OCI-LY7 (cell line): ENCODE data around the gene COL4A1. TPM values are rescaled to one million over a fixed set of nuclear protein-coding genes. Genes with fewer than 3 reads are reported as not detected.

ENCODE experiments used
- BruUV-seq: library from RNA; stranded (reverse); fragments of 400-500 nt; replicated peaks from 2 replicates; lab custom pipeline; 2021; lab: Mats Ljungman, UMichigan
- CTCF ChIA-PET: fragments of 300-600 bp; sonication (Branson Sonifier 250); formaldehyde crosslinking; loops from one replicate; lab custom pipeline; 2022; ENCODE audit warnings: antibody characterized with exemption; ENCODE audit not compliant: unreplicated experiment; lab: Charles Lee
- POLR2A ChIA-PET: fragments of 300-600 bp; sonication (Branson Sonifier 250); formaldehyde crosslinking; loops from one replicate; lab custom pipeline; 2022; ENCODE audit warnings: antibody characterized with exemption; lab: Charles Lee
- DNase-seq: peaks from one replicate; pipeline ENCODE4 v3.0.0-alpha.2; 2015; ENCODE audit warnings: low spot score
- H2AFZ ChIP-seq: fragments of 200-600 bp; sonication (generic), shearing (Covaris generic); 2 replicates; pipeline ENCODE4 v1.6.1; 2014; ENCODE audit warnings: mild to moderate bottlenecking, antibody characterized with exemption, low read length, moderate library complexity
- H3K27ac ChIP-seq: fragments of 200-600 bp; sonication (generic); 2 replicates; pipeline ENCODE4 v1.5.1; 2014; ENCODE audit warnings: mixed run types, low read depth, mild to moderate bottlenecking, moderate library complexity, low read length, inconsistent platforms; ENCODE audit not compliant: poor library complexity, severe bottlenecking
- H3K36me3 ChIP-seq: fragments of 200-600 bp; sonication (generic); 2 replicates; pipeline ENCODE4 v1.6.1; 2014; ENCODE audit warnings: mild to moderate bottlenecking, antibody characterized with exemption, low read length, moderate library complexity, mixed read lengths; ENCODE audit not compliant: insufficient read depth
- H3K4me1 ChIP-seq: fragments of 200-600 bp; sonication (generic); 2 replicates; pipeline ENCODE4 v1.5.1; 2014; ENCODE audit warnings: mild to moderate bottlenecking, low read length; ENCODE audit not compliant: insufficient read depth, poor library complexity, severe bottlenecking
- H3K4me2 ChIP-seq: fragments of 200-600 bp; sonication (generic); 2 replicates; pipeline ENCODE4 v1.6.1; 2014; ENCODE audit warnings: mild to moderate bottlenecking, low read length
- H3K4me3 ChIP-seq: fragments of 200-600 bp; sonication (generic); 2 replicates; pipeline ENCODE4 v1.5.1; 2014; ENCODE audit warnings: mild to moderate bottlenecking, low read depth, low read length; ENCODE audit not compliant: poor library complexity, severe bottlenecking
- H3K79me2 ChIP-seq: fragments of 200-600 bp; sonication (generic); 2 replicates; pipeline ENCODE4 v1.6.1; 2016; ENCODE audit warnings: low read depth, mild to moderate bottlenecking, low read length, moderate library complexity, mixed read lengths; ENCODE audit not compliant: insufficient read depth
- H3K9me2 ChIP-seq: fragments of 200-600 bp; sonication (generic); 2 replicates; pipeline ENCODE4 v1.6.1; 2016; ENCODE audit warnings: mild to moderate bottlenecking, low read length, mixed read lengths; ENCODE audit not compliant: insufficient read depth
- H3K9me3 ChIP-seq: fragments of 200-600 bp; sonication (generic); 2 replicates; pipeline ENCODE4 v1.6.1; 2014; ENCODE audit warnings: mild to moderate bottlenecking, mixed run types, low read length, mixed read lengths
- H4K20me1 ChIP-seq: fragments of 200-600 bp; sonication (generic); 2 replicates; pipeline ENCODE4 v1.6.1; 2014; ENCODE audit warnings: mild to moderate bottlenecking, antibody characterized with exemption, low read length, moderate library complexity, mixed read lengths; ENCODE audit not compliant: insufficient read depth
- EZH2phosphoT487 ChIP-seq: fragments of 200-600 bp; sonication (generic); IDR thresholded peaks from 2 replicates; pipeline ENCODE4 v1.6.1; 2018; ENCODE audit warnings: low read depth, borderline replicate concordance, mild to moderate bottlenecking, mixed run types, antibody characterized with exemption, low read length, moderate library complexity, mixed read lengths
- intact Hi-C: fragments of 100-400 bp; cut with micrococcal nuclease; formaldehyde crosslinking; loops from one replicate; pipeline ENCODE4 v1.10.0; 2022; ENCODE audit not compliant: unreplicated experiment
- total RNA-seq, 2 experiments: library from RNA; depleted of rRNA in 1 of 2; stranded (reverse); fragments of >200 nt in 1 of 2; shearing (Covaris generic) in 1 of 2; gene quantifications; 2 replicates each; pipeline ENCODE4 v1.2.3, GENCODE V29; 2014 to 2022
- TF ChIP-seq, protein P1 (sequence below): fragments of 200-600 bp; sonication (generic); conservative IDR thresholded peaks from 2 replicates; pipeline ENCODE4 v1.5.1; 2014; ENCODE audit warnings: mild to moderate bottlenecking, antibody characterized with exemption, low read length, moderate library complexity, mixed read lengths

Gene COL4A1
- total RNA-seq, 2 experiments from 2014 or later = 0.06 TPM; not detected in 1

DNA sequence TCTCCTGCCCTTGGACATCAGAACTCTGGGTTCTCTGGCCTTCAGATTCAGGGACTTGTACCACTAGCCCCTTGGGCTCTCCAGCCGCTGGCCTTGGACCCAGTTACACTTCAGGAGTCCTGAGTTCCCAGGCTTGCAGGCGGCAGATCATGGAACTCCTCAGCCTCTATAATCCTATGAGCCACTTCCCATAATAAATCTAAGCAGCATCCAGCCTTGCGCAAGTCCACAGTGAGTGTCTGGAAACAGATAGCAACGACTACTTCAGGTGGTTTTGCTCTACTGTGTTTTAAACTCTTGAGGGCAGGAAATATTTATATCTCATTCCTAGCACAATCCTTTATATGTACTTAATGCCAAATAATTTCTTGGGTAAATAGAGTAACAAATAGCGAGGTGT, 92.3 kb downstream of the COL4A1 start:
- Histone ChIP-seq H3K4me2 (no peak overlapping the region), H3K4me1 (no peaks in the 10 kb centered on the region), H3K27ac (no peak overlapping the region), H3K4me3 (no peak overlapping the region), H3K36me3 (no peaks in the 10 kb centered on the region), H3K79me2 (no peaks in the 10 kb centered on the region), H4K20me1 (no peaks in the 10 kb centered on the region), H2AFZ (no peak overlapping the region), H3K9me2 (no peaks in the 10 kb centered on the region), H3K9me3 (no peaks in the 10 kb centered on the region)
- TF ChIP-seq, protein P1, sequence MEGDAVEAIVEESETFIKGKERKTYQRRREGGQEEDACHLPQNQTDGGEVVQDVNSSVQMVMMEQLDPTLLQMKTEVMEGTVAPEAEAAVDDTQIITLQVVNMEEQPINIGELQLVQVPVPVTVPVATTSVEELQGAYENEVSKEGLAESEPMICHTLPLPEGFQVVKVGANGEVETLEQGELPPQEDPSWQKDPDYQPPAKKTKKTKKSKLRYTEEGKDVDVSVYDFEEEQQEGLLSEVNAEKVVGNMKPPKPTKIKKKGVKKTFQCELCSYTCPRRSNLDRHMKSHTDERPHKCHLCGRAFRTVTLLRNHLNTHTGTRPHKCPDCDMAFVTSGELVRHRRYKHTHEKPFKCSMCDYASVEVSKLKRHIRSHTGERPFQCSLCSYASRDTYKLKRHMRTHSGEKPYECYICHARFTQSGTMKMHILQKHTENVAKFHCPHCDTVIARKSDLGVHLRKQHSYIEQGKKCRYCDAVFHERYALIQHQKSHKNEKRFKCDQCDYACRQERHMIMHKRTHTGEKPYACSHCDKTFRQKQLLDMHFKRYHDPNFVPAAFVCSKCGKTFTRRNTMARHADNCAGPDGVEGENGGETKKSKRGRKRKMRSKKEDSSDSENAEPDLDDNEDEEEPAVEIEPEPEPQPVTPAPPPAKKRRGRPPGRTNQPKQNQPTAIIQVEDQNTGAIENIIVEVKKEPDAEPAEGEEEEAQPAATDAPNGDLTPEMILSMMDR = no peak
- no peak for TF ChIP-seq EZH2phosphoT487
- no peak for DNase-seq
- CTCF ChIA-PET = no interaction called here
- intact Hi-C loops = no loop called here
- no TSS peak for BruUV-seq
- POLR2A ChIA-PET = no interaction called here

DNA sequence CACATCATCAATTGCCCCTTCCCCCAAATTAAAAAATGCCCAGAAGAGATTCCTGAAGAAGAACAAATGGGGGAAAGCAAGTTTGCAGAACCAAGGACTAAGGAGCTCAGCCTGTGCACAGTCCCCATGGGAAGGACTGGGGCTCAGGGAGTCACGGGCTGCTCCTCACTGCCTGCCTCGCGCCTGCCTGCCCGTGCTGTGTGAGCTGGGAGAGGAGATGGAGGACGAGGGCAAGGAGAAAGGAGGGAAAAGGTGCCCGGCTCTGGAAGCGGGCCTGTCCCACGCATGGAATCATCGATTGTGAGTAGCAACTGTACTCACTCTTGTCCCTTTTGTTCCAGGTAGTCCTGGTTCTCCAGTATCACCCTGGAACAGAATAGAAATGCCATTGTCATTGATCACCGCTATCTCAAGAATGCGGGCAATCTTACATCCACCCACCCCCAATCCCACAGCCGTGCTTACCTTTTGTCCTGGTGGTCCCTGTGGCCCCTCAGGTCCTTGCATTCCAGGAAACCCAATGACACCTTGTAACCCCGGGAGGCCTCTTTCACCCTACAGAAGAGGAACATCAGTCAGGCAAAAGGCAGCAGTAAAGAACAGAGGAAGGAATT, 93.4 kb downstream of the COL4A1 start:
- POLR2A ChIA-PET = no interaction called here
- CTCF ChIA-PET = no interaction called here

DNA sequence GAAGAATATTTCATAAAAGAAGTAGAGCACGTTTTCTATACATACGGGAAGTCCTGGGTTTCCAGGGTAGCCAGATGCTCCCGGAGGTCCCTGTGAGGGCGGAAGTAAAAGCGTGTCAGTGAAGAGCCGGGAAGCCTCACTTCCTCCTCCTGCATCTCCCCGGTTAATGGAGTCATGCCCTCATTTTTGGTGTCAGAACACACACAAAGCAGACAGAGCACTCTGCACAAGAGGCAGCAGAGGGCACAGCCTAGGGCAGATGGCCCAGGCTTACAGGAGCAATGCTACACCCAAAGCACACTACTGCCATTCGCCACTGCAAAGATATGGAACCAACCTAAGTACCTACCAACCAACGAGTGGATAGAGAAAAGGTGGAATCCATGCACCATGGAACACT, 94.4 kb downstream of the COL4A1 start:
- TF ChIP-seq, protein P1 = no peak
- TF ChIP-seq EZH2phosphoT487 = no peak
- no peaks in the 10 kb centered on the region for H3K9me2 ChIP-seq
- H3K4me2 ChIP-seq = no peak overlapping the region
- DNase-seq = no peak
- no TSS peak for BruUV-seq
- H3K36me3 ChIP-seq = no peaks in the 10 kb centered on the region
- H2AFZ ChIP-seq = no peak overlapping the region
- ChIA-PET CTCF (no interaction called here), POLR2A (no interaction called here)
- H3K9me3 ChIP-seq = no peaks in the 10 kb centered on the region
- no peak overlapping the region for H3K27ac ChIP-seq
- H3K4me1 ChIP-seq = no peaks in the 10 kb centered on the region
- no peaks in the 10 kb centered on the region for H4K20me1 ChIP-seq
- intact Hi-C loops = no loop called here
- no peak overlapping the region for H3K4me3 ChIP-seq
- no peaks in the 10 kb centered on the region for H3K79me2 ChIP-seq

More for the DNA sequence above, 93.4 kb downstream of the COL4A1 start:
- Histone ChIP-seq H3K36me3 (no peaks in the 10 kb centered on the region), H3K79me2 (no peaks in the 10 kb centered on the region), H3K9me2 (no peaks in the 10 kb centered on the region), H3K27ac (no peak overlapping the region), H3K4me2 (no peak overlapping the region), H4K20me1 (no peaks in the 10 kb centered on the region), H3K4me3 (no peak overlapping the region), H3K9me3 (no peaks in the 10 kb centered on the region), H3K4me1 (no peaks in the 10 kb centered on the region), H2AFZ (no peak overlapping the region)
- intact Hi-C loops = no loop called here
- DNase-seq = no peak
- BruUV-seq = no TSS peak
- TF ChIP-seq, protein P1 = no peak
- TF ChIP-seq EZH2phosphoT487 = no peak
